GM06990 (cell line): ENCODE data around the gene ANKRD65.

Experiments
- DNase-seq: peaks from one replicate; pipeline ENCODE4 v3.0.0-alpha.2; 2011; ENCODE audit not compliant: insufficient read length; ENCODE audit errors: extremely low read depth
- H3K27me3 ChIP-seq: replicated peaks from 2 replicates; pipeline ENCODE4 v1.6.0; 2011; ENCODE audit warnings: low read length; ENCODE audit not compliant: control insufficient read depth, insufficient read depth
- H3K36me3 ChIP-seq: 2 replicates; pipeline ENCODE4 v1.5.1; 2011; ENCODE audit warnings: low read length; ENCODE audit not compliant: control insufficient read depth, insufficient read depth
- H3K4me3 ChIP-seq: replicated peaks from 2 replicates; pipeline ENCODE4 v1.5.1; 2011; ENCODE audit warnings: low read depth, mild to moderate bottlenecking, control low read depth, low read length
- TF ChIP-seq, protein P1 (sequence below): IDR thresholded peaks from 2 replicates; pipeline ENCODE4 v1.5.1; 2011; ENCODE audit warnings: low read length, control low read depth, mild to moderate bottlenecking, inconsistent platforms; ENCODE audit not compliant: insufficient read depth, poor library complexity, severe bottlenecking

Gene ANKRD65

DNA sequence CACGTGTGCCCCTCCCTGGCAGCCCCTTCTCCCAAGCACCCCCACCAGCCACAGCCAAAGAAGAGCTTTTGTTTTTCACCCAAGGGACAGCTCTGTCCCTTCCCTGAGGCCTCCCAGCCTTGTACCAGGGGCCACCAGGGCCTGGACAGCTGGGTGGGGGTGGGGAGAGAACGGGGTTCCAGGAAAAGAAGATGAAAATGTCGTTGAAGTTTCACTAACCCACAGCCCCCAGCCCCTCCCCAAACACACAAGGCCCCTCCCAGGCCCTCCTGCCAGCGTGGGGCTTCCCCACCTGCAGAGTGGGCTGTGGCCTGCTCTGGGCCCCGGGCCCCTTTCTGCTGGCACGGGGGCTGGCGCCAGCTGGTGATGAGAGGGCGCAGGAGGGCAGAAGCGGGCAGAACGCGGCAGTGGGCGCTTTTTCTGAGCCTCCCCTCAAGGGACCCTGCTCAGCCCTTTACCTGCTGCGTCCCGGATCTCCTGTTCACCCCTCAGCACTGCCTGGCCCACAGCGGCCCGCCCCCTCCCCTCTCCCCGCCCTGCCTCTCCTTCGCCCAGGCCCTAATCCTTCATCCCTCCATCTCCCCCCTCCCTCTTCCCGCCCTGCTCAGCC is 5.5 kb upstream of the ANKRD65 start:
- no peaks in the 10 kb centered on the region for H3K27me3 ChIP-seq
- no peaks in the 10 kb centered on the region for H3K36me3 ChIP-seq
- TF ChIP-seq, protein P1, sequence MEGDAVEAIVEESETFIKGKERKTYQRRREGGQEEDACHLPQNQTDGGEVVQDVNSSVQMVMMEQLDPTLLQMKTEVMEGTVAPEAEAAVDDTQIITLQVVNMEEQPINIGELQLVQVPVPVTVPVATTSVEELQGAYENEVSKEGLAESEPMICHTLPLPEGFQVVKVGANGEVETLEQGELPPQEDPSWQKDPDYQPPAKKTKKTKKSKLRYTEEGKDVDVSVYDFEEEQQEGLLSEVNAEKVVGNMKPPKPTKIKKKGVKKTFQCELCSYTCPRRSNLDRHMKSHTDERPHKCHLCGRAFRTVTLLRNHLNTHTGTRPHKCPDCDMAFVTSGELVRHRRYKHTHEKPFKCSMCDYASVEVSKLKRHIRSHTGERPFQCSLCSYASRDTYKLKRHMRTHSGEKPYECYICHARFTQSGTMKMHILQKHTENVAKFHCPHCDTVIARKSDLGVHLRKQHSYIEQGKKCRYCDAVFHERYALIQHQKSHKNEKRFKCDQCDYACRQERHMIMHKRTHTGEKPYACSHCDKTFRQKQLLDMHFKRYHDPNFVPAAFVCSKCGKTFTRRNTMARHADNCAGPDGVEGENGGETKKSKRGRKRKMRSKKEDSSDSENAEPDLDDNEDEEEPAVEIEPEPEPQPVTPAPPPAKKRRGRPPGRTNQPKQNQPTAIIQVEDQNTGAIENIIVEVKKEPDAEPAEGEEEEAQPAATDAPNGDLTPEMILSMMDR, result no peak
- DNase-seq, result no peak
- no peak overlapping the region for H3K4me3 ChIP-seq

DNA sequence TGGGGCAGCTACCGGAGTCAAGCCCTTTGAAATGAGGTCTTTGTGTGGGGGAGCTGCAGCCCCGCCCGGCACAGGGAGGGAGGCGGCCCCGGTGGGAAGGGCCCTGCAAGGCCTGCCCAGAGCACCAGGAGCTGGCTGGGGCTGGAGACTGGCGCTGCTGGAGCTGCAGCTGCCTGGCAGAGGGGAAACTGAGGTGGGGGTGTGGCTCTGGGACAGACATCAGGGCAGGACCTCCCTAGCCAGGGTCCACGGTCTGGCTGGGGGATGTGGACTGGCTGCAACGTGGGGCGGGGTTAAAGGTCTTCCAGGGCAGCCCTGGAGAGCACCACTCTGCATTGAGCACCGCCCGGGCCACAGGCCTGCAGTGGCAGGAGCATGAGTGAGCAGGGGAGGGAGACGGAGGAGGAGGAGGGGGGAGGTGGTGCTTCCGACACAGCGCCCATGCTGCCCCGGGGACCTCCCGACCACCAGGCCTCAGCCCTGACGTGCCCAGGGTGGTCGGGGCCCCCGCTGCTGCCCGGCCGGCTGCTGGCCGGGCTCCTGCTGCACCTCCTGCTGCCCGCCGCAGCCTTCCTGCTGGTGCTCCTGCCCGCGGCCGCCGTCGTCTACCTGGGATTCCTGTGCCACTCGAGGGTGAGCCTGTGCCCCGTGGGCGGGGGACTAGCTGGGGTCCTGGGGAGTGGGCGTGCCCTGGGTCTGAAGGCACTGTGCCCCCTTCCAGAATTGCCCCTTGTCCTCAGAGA is 4.8 kb upstream of the ANKRD65 start:
- Histone ChIP-seq H3K4me3 (no peak overlapping the region), H3K27me3 (no peaks in the 10 kb centered on the region), H3K36me3 (no peaks in the 10 kb centered on the region)
- DNase-seq, result no peak
- TF ChIP-seq, protein P1, result no peak

DNA sequence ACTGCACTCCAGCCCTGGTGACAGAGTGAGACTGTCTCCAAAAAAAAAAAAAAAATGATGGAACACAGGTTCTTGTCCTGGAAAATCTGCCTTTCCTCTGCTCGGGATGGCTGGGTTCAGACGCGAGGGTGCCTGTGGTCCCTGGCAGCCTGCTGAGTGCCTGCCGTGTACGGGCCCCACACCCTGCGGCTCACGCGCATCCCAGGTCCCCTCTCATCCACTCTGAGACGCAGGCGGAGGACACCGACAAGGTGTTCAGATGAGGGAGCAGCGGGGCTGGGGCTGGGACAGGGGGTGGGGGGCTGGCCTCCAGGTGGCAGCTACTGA is 4.3 kb upstream of the ANKRD65 start:
- Histone ChIP-seq H3K4me3 (no peak overlapping the region), H3K36me3 (no peaks in the 10 kb centered on the region), H3K27me3 (no peaks in the 10 kb centered on the region)
- TF ChIP-seq, protein P1, result no peak
- DNase-seq, result no peak

DNA sequence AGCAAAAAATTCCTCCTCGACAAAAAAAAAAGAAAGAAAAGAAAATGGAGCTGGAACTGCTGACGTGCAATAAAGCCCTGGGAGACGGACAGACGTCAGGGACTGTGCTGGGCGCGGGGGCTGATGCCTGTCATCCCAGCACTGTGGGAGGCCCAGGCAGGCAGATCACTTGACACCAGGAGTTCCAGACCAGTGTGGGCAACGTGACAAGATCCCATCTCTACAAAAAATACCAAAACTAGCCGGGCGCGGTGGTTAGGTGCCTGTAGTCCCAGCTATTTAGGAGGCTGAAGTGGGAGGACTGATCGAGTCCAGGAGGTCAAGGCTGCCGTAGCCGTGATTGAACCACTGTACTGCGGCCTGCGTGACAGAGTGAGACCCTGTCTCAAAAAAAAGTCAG is 3.6 kb upstream of the ANKRD65 start:
- no peak for DNase-seq

DNA sequence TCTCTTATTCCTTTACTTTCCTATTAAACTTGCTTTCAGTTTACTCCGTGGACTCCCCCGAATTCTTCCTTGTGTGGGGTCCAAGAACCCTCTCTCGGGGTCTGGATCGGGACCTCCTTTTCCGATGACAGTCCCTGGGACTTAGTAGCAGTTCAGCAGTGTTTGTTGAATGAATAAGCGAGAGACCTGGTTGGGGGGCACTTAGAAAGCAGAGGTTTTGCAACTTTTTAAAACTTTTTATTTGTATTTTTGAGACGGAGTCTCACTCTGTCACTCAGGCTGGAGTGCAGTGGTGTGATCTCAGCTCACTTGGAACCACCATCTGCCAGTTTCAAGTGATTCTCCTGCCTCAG is 2.1 kb upstream of the ANKRD65 start:
- DNase-seq, result no peak
- TF ChIP-seq, protein P1, result no peak
- Histone ChIP-seq H3K36me3 (no peaks in the 10 kb centered on the region), H3K4me3 (no peak overlapping the region), H3K27me3 (no peaks in the 10 kb centered on the region)

More for the DNA sequence above, 3.6 kb upstream of the ANKRD65 start:
- no peak overlapping the region for H3K4me3 ChIP-seq
- H3K27me3 ChIP-seq, result no peaks in the 10 kb centered on the region
- TF ChIP-seq, protein P1, result no peak
- H3K36me3 ChIP-seq, result no peaks in the 10 kb centered on the region
